Osteoblast (primary cell): Measurements from ENCODE around the gene ASPHD1. TPM values are rescaled to one million over a fixed set of nuclear protein-coding genes. Genes with fewer than 3 reads are reported as not detected.
"Not testable (repeated sequence)": the region's sequence is repeated elsewhere in the genome, so short reads cannot be mapped to it uniquely, and the experiment has no call there.

Experiments
- DNase-seq: peaks from one replicate; pipeline ENCODE4 v3.0.0; 2011; ENCODE audit warnings: low spot score, mixed read lengths; ENCODE audit not compliant: insufficient read length; ENCODE audit errors: missing footprints
- H2AFZ ChIP-seq: 2 replicates; pipeline ENCODE4 v1.6.0; 2011; ENCODE audit warnings: mild to moderate bottlenecking, low read length
- H3K27ac ChIP-seq: 2 replicates; pipeline ENCODE4 v1.5.1; 2011; ENCODE audit warnings: mild to moderate bottlenecking, low read depth, low read length, moderate library complexity
- H3K27me3 ChIP-seq: 2 replicates; pipeline ENCODE4 v1.6.0; 2012; ENCODE audit warnings: mild to moderate bottlenecking, control low read depth, inconsistent platforms, low read length, moderate library complexity; ENCODE audit not compliant: insufficient read depth
- H3K36me3 ChIP-seq: 2 replicates; pipeline ENCODE4 v1.5.1; 2011; ENCODE audit warnings: mild to moderate bottlenecking, low read length, control low read depth, moderate library complexity; ENCODE audit not compliant: insufficient read depth
- H3K4me1 ChIP-seq: 2 replicates; pipeline ENCODE4 v1.5.1; 2011; ENCODE audit warnings: mild to moderate bottlenecking, low read length, control low read depth, moderate library complexity; ENCODE audit not compliant: insufficient read depth
- H3K4me2 ChIP-seq: 2 replicates; pipeline ENCODE4 v1.6.0; 2011; ENCODE audit warnings: mild to moderate bottlenecking, low read length; ENCODE audit not compliant: insufficient read depth
- H3K4me3 ChIP-seq: fragments of 200-600 bp; sonication (generic); 3 replicates; pipeline ENCODE4 v1.5.1; 2012; ENCODE audit warnings: mild to moderate bottlenecking, low read length, inconsistent platforms; ENCODE audit not compliant: insufficient read depth
- H3K79me2 ChIP-seq: 2 replicates; pipeline ENCODE4 v1.6.0; 2012; ENCODE audit warnings: mild to moderate bottlenecking, low read length, control low read depth, inconsistent platforms; ENCODE audit not compliant: insufficient read depth
- H3K9me3 ChIP-seq: 2 replicates; pipeline ENCODE4 v1.5.1; 2011; ENCODE audit warnings: low read depth, low read length, control low read depth
- H4K20me1 ChIP-seq: 2 replicates; pipeline ENCODE4 v1.6.0; 2012; ENCODE audit warnings: mild to moderate bottlenecking, low read length, control low read depth; ENCODE audit not compliant: insufficient read depth
- CTCF ChIP-seq: IDR thresholded peaks from 2 replicates; pipeline ENCODE4 v1.5.1; 2011; ENCODE audit warnings: mild to moderate bottlenecking, low read depth, low read length, moderate library complexity; ENCODE audit errors: extremely low read depth
- total RNA-seq: library from RNA; depleted of rRNA; stranded (reverse); fragments of >200 nt; gene quantifications from 2 replicates; pipeline ENCODE4 v1.2.3, GENCODE V29; 2012

ASPHD1 gene
- total RNA-seq, 1 donor = 1.8 TPM

GRCh38 chr16:29864205-29864604 is 36.1 kb upstream of the ASPHD1 start:
- no peak overlapping the region for H3K4me2 ChIP-seq
- peak; percentile 18 for DNase-seq
- H3K27ac ChIP-seq = no peak overlapping the region
- H3K36me3 ChIP-seq = peaks cover 10% of the 10 kb centered on the region
- H4K20me1 ChIP-seq = peaks cover 6% of the 10 kb centered on the region
- H3K4me1 ChIP-seq = peaks cover 11% of the 10 kb centered on the region
- H3K79me2 ChIP-seq = peaks cover 21% of the 10 kb centered on the region
- TF ChIP-seq CTCF = no peak
- no peaks in the 10 kb centered on the region for H3K9me3 ChIP-seq
- no peaks in the 10 kb centered on the region for H3K27me3 ChIP-seq
- H2AFZ ChIP-seq = no peak overlapping the region
- no peak overlapping the region for H3K4me3 ChIP-seq

- Histone ChIP-seq H3K9me3 (no peaks in the 10 kb centered on the region), H2AFZ (no peak overlapping the region), H4K20me1 (no peaks in the 10 kb centered on the region), H3K27me3 (no peaks in the 10 kb centered on the region), H3K4me3 (no peak overlapping the region), H3K27ac (no peak overlapping the region), H3K79me2 (no peaks in the 10 kb centered on the region), H3K4me1 (peaks cover 3% of the 10 kb centered on the region), H3K4me2 (no peak overlapping the region), H3K36me3 (no peaks in the 10 kb centered on the region)
- no peak for TF ChIP-seq CTCF
- peak; percentile 39 for DNase-seq
Measured at GRCh38 chr16:29868396-29869009, 31.8 kb upstream of the ASPHD1 start.

- H2AFZ ChIP-seq, H3K27me3 ChIP-seq, H3K27ac ChIP-seq, DNase-seq, H3K4me2 ChIP-seq, H3K4me1 ChIP-seq, H3K9me3 ChIP-seq, H3K36me3 ChIP-seq, H4K20me1 ChIP-seq, H3K79me2 ChIP-seq, H3K4me3 ChIP-seq: not testable (repeated sequence)
Measured at GRCh38 chr16:29869067-29869466, 31.2 kb upstream of the ASPHD1 start.

- Histone ChIP-seq H3K4me1 (no peaks in the 10 kb centered on the region), H3K9me3 (no peaks in the 10 kb centered on the region), H2AFZ (no peak overlapping the region), H3K36me3 (no peaks in the 10 kb centered on the region), H3K27me3 (peaks cover 19% of the 10 kb centered on the region), H4K20me1 (no peaks in the 10 kb centered on the region), H3K4me2 (no peak overlapping the region), H3K79me2 (no peaks in the 10 kb centered on the region), H3K27ac (no peak overlapping the region), H3K4me3 (no peak overlapping the region)
- TF ChIP-seq CTCF = no peak
- peak; percentile 73 for DNase-seq
Measured at GRCh38 chr16:29871822-29872546, 28.3 kb upstream of the ASPHD1 start.
